Lung (tissue), 12 donors: ENCODE results near the gene MLLT3. TPM values are rescaled to one million over a fixed set of nuclear protein-coding genes. Genes with fewer than 3 reads are reported as not detected.

Experiments
- ATAC-seq: fragments of 200-7000 bp; cut with Tn5 transposase; one replicate; pipeline ENCODE4 v1.9.1; 2020; ENCODE audit warnings: moderate number of reproducible peaks; ENCODE audit not compliant: insufficient read depth, low FRiP score
- DNase-seq, 3 donors: peaks; one replicate each; pipeline ENCODE4 v3.0.0-alpha.2; 2013 to 2017
- H3K27ac ChIP-seq, 2 donors: one replicate each; pipeline ENCODE4 v1.5.1; 2013; ENCODE audit warnings: mild to moderate bottlenecking in 2 of 2, moderate library complexity in 2 of 2, control low read depth in 1 of 2, inconsistent platforms in 1 of 2, low read depth in 1 of 2, low read length in 1 of 2
- H3K27me3 ChIP-seq, 3 donors: one replicate each; pipeline ENCODE4 v1.5.1; 2013; ENCODE audit warnings: low read length in 2 of 3; ENCODE audit not compliant: control insufficient read depth in 3 of 3, insufficient read depth in 3 of 3
- H3K36me3 ChIP-seq, 4 donors: one replicate each; pipeline ENCODE4 v1.5.1; 2013; ENCODE audit warnings: low read length in 4 of 4, mild to moderate bottlenecking in 1 of 4, moderate library complexity in 1 of 4; ENCODE audit not compliant: control insufficient read depth in 4 of 4, insufficient read depth in 4 of 4
- H3K4me1 ChIP-seq, 5 donors: one replicate each; pipeline ENCODE4 v1.5.1; 2013; ENCODE audit warnings: low read length in 5 of 5, mild to moderate bottlenecking in 2 of 5, moderate library complexity in 1 of 5; ENCODE audit not compliant: control insufficient read depth in 5 of 5, insufficient read depth in 5 of 5
- H3K4me3 ChIP-seq: one replicate; pipeline ENCODE4 v1.5.1; 2013; ENCODE audit warnings: mild to moderate bottlenecking, control low read depth, moderate library complexity
- H3K9ac ChIP-seq, 2 donors: one replicate each; pipeline ENCODE4 v1.5.1; 2013; ENCODE audit warnings: low read length in 2 of 2, control low read depth in 1 of 2; ENCODE audit not compliant: insufficient read depth in 1 of 2
- H3K9me3 ChIP-seq, 4 donors: one replicate each; pipeline ENCODE4 v1.5.1; 2013; ENCODE audit warnings: low read length in 3 of 4, mild to moderate bottlenecking in 1 of 4, moderate library complexity in 1 of 4; ENCODE audit not compliant: control insufficient read depth in 4 of 4, insufficient read depth in 3 of 4
- CTCF ChIP-seq: IDR thresholded peaks from 2 replicates; pipeline ENCODE4 v1.5.1; 2012; ENCODE audit warnings: mild to moderate bottlenecking; ENCODE audit errors: control extremely low read depth, extremely low read depth
- WGBS, 2 donors: extraction: QIAGEN DNeasy Blood & Tissue Kit; methylation state at CpG; one replicate each; pipeline ENCODE4 v1.1.7; 2013; 5-methylcytosine and 5-hydroxymethylcytosine counted together
- polyA plus RNA-seq, 2 donors: library from polyadenylated mRNA; stranded (reverse); fragments of 200-250 nt; gene quantifications; one replicate each; pipeline ENCODE4 v1.2.1, GENCODE V29; 2013
- total RNA-seq, 2 donors: library from RNA; depleted of rRNA in 1 of 2; stranded (reverse); fragments of >200 nt in 1 of 2; gene quantifications; one replicate each; pipeline ENCODE4 v1.2.1, GENCODE V29; 2014 to 2021
- donor health status: control.
- donor health status: control.
- donor health status: Bipolar disorder and iron deficiency.
- donor health status: healthy.
- donor health status: DM: yes; HTN: yes; CAD: no.

MLLT3 gene
- total and polyA plus RNA-seq, 4 donors = 7.1 to 43.1 (median 13.7) TPM

GRCh38 chr9:20599195-20599594 is 23.1 kb downstream of the MLLT3 start:
- H3K27me3 ChIP-seq = no peaks in the 10 kb centered on the region
- H3K9ac ChIP-seq = no peak overlapping the region
- peaks cover 0 to 7% (median 2%) of the 10 kb centered on the region in 5 donors for H3K4me1 ChIP-seq
- H3K27ac ChIP-seq = no peak overlapping the region
- no peak overlapping the region for H3K4me3 ChIP-seq
- no peak for TF ChIP-seq CTCF
- WGBS, 2 donors = 98 to 99% methylated on average over 3 of the region's 3 CpGs
- ATAC-seq = no peak
- H3K36me3 ChIP-seq = no peaks in the 10 kb centered on the region
- no peaks in the 10 kb centered on the region for H3K9me3 ChIP-seq
- no peak for DNase-seq

GRCh38 chr9:20598367-20598766 is 23.9 kb downstream of the MLLT3 start:
- no peak for TF ChIP-seq CTCF
- DNase-seq = no peak
- WGBS, 2 donors = 95 to 100% methylated on average over 1 of the region's 1 CpG

GRCh38 chr9:20597862-20598261 is 24.4 kb downstream of the MLLT3 start:
- no peak for TF ChIP-seq CTCF
- DNase-seq = no peak
- H3K4me3 ChIP-seq = no peak overlapping the region
- ATAC-seq = no peak
- H3K36me3 ChIP-seq = no peaks in the 10 kb centered on the region
- H3K9me3 ChIP-seq = no peaks in the 10 kb centered on the region
- H3K9ac ChIP-seq = no peak overlapping the region
- no peak overlapping the region for H3K27ac ChIP-seq
- no peaks in the 10 kb centered on the region for H3K27me3 ChIP-seq
- H3K4me1 ChIP-seq = peaks cover 0 to 8% (median under 1%) of the 10 kb centered on the region in 5 donors

More at GRCh38 chr9:20598367-20598766, 23.9 kb downstream of the MLLT3 start:
- Histone ChIP-seq H3K27ac (no peak overlapping the region), H3K9ac (no peak overlapping the region), H3K4me1 (peaks cover 0 to 7% (median 2%) of the 10 kb centered on the region in 5 donors), H3K36me3 (no peaks in the 10 kb centered on the region), H3K9me3 (no peaks in the 10 kb centered on the region), H3K4me3 (no peak overlapping the region), H3K27me3 (no peaks in the 10 kb centered on the region)
- ATAC-seq = no peak

- no peak overlapping the region for H3K27ac ChIP-seq
- H3K9ac ChIP-seq = no peak overlapping the region
- WGBS, 2 donors = 93 to 94% methylated on average over 3 of the region's 3 CpGs
- ATAC-seq (no peak), DNase-seq (no peak)
- no peak overlapping the region for H3K4me3 ChIP-seq
- peaks cover 0 to 8% (median 4%) of the 10 kb centered on the region in 5 donors for H3K4me1 ChIP-seq
- peaks cover 0 to 1% (median 0%) of the 10 kb centered on the region in 4 donors for H3K36me3 ChIP-seq
- TF ChIP-seq CTCF = no peak
- H3K27me3 ChIP-seq = no peaks in the 10 kb centered on the region
- H3K9me3 ChIP-seq = no peaks in the 10 kb centered on the region
Observed at GRCh38 chr9:20594608-20595007, 27.7 kb downstream of the MLLT3 start.
